Activated CD4-positive, alpha-beta T cell treated with anti-CD3 and anti-CD28 coated beads for 48 hours (primary cell): ENCODE data around the gene ASB1.
A peak's percentile ranks its signal among the peaks of the same experiment; 100 is the strongest.
"Not testable (repeated sequence)": the region's sequence is repeated elsewhere in the genome, so short reads cannot be mapped to it uniquely, and the experiment has no call there.

Source experiments
- DNase-seq: peaks from one replicate; pipeline ENCODE4 v3.0.0-alpha.2; 2020

ASB1 gene

DNA sequence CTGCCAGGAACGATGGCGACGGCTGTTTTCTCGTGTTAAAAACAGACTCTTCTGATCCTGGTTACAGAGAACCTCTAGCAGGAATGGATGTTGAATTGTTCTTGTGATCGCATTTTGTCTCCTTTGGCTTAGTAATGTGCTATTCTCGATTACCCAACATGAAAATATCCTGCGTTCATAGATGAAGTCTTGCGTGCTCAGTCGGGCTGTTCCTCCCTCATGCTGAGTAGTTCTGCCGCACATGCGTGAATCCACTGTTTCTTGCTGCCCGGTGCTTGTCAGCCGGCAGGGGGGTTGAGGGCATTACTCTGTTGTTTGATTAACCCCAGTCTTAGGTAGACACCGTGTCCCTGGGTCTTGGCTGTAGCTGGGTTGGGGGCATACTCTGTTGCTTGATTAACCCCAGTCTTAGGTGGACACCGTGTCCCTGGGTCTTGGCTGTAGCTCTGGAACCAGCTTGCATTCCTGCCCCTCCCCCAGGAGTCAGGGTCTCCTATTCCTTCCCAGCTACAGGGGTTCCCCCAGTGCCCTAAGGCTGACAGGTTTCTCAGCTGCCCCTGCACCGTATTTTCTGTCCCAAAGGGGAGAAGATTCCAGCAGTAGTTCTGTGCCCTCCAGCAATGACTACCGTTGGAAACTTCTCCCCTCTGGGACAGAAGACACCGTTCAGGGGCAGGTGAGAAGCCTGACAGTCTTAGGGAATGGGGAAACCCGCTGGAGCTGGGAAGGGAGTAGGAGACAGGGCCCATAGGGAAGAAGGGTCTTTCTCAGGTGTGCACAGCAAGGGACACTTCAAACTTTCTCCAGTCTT lies 22.1 kb upstream of the ASB1 start:
- DNase-seq = no peak

DNA sequence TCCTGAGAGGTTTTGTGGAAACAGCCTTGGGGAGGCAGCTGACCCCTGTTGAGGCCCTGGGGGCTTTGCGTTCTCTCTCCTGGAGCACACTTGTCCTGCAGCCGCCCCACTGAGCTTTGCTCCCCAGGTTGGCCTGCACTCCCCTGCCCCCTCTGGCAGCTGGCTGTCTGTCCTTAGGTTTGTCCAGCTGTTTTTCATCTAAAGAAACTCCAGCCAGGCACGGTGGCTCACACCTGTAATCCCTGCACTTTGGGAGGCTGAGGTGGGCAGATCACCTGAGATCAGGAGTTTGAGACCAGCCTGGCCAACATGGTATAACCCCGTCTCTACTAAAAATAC lies 21.5 kb upstream of the ASB1 start:
- DNase-seq = not testable (repeated sequence)

DNA sequence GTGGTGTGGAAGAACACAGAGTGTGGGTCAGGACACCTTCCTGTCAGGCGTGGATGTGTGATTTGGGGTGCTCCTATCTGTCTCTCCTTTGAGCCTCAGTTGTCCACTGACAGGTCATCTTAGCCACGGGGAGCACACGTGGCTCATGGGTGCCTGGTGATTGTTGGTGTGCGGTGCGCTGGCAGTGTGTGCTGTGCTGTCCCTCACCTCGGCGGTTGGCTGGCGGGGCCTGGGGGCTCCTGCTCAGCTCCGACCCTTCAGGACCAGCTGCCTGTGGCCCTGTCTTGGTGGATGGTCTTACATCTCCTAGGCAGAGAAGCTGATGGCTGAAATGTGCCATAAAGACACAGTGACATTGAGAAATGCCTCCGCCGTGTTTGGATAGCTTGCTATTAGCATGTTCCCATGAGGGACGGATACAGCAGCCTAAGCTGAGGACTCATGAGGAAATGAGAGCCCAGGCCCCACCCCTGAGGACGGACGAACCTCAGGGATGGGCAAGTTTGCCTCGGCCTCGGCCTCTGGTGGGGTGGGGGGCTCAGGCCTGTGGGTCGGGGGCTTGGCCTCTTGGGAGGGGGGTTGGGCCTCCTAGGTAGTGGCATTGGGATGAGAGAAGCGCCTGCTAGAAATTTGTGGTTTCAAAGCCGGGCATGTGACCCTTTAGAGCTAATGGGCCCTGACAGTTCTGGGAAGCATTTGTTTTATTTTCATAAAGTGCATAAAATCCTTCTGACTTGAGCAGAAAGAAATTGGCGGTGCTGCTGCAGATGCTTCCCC lies 20.3 kb upstream of the ASB1 start:
- DNase-seq = no peak

DNA sequence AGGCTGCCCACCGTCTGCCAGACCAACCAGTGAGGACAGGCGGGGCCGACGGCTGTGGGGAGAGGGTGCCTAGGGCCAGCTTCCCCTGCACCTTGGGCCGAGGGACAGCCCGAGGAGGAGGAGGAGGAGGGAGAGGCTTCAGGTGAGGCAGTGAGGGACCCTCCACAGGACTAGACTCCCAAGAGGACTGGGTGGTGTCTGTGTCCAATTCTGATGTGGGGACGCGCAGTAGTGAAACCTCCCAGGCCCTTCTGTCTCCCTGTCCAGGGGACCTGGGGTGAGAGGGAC lies 19.8 kb upstream of the ASB1 start:
- no peak for DNase-seq

GRCh38 chr2:238407566-238407965 lies 19.2 kb upstream of the ASB1 start:
- DNase-seq = no peak

GRCh38 chr2:238408615-238409340 lies 17.9 kb upstream of the ASB1 start:
- no peak for DNase-seq

DNA sequence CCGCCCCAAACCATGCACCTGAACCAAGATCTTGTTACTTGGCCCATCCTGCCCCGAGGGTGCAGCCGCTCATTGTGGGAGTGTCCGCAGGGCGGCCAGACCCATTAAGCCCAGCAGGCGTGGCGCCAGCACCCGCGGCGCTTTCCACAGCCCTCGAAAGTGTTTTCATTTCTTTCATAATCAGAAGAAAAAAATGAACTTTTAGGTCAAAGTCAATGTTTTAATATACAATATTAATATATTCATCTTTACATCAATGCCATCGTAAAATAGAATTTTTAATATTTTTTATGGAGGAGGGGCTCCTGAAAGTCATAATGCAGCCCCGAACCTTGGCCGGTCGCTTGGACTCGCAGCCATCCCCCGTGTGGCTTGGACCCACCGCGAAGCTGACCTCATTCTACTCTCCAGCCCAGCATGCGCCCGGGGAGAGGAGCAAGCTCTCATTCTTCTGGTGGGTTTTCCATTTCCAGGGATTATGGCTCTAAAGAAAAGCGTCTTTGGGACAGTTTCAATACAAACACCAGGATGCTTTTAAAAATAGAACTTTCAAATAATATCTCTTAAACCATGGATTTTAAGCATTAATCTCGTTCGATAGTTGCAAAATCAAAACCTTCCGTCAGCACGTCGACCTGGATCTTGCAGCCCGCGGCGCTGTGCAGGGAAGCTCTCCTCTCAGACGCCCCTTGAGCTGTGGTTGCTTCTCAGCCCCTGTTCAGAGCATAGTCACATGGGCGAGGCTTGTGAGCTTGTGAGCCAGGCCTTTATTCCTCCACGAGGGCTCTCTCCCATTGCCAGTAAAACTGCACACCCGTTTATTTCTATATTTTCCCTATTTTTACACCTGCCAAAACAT lies 17.2 kb upstream of the ASB1 start:
- DNase-seq = no peak

DNA sequence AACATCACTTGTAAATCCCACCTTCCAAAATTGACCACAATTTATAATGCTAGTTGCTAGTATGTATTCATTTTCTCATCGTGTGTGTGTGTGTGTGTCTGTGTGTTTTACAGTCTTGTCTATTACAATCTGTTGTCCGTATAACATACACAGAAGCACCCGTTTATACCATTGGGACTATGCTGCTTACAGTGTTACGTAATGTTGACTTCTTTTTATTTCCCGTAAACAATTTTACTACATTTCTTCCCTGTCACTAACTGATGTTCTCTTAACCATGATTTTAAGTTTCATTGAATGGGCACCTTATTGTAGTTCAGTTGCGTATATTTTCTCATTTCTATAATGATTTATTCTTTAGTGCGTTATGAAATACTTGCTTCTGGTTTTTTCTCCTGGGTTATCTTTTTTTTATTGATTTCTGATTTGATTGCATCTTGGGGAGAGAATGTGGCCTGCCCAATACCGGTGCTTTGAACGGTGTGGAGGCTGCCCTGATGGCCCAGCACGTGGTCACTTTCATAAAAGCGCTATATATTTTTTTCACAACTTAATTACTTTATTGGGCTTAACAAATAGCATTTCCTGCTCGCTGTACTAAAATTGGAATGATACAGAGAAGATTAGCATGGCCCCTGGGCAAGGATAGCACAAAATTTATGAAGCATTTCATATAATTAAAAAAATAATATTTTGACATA lies 14.5 kb upstream of the ASB1 start:
- no peak for DNase-seq

DNA sequence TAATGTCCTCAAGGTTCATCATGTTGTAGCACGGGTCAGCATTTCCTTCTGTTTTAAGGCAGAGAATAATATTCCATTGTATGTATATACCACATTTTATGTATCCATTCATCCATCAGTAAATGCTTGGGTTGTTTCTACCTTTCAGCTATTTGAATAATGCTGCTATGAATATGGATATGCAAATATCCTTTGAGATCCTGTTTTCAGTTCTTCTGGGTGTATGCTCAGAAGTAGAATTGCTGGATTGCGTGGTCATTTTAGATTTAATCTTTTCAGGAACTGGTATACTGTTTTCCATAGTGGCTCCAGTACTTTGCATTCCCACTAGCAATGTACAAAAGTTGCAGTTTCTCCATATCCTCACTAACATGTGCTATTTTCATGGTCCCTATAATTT lies 13.4 kb upstream of the ASB1 start:
- no peak for DNase-seq

GRCh38 chr2:238415036-238415764 lies 11.5 kb upstream of the ASB1 start:
- DNase-seq = peak; percentile 35

DNA sequence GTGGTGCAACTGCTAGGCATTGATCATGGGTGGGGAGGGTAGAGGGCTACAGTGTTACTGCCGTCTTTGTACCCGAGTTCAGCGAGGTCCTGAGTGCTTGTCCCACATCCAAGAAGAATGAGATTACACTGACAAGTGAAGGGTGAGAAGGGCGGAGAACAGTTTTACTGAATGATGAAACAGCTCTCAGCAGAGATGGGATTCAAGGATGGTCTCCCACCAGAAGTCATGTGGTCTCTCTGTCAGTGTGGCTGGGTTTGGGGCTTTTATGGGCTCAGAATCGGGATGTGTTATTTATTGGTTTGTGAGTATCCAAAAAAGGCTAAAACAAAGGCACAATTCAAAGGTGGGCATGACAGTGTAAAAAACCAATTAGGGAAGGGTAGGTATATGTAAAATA lies 10.8 kb upstream of the ASB1 start:
- DNase-seq = no peak

DNA sequence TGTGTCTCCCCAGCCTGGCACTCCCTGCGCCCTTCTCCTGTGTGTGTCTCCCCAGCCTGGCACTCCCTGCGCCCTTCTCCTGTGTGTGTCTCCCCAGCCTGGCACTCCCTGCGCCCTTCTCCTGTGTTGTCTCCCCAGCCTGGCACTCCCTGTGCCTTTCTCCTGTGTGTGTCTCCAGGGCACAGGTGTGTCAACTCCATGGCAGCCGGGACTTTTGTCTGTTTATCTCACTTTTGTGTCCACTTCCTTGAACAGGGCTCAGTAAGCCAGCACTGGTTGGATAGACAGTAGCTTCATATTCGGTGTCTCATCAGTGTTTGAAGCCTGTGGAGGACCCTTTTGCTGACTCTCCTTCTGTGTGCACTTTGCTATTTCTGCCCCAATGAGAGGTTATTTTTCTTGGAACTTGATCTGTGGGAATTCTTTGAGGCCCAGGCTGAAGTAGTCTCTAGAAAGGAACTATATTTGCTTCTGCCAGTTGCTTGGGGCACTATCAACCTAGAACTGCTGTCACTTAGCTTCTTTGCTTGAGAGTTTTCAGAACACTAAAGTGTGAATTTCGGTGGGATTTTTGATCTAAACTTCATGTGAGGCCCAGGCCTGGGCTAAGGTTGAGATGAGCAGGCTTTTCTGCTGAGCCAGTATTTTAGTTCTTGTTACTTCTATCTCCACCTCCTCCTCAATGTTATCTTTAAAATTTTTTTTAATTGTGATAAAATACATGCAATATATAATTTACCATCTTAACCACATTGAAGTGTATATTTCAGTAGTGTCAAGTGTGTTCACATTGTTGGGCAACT lies 8.3 kb upstream of the ASB1 start:
- no peak for DNase-seq

DNA sequence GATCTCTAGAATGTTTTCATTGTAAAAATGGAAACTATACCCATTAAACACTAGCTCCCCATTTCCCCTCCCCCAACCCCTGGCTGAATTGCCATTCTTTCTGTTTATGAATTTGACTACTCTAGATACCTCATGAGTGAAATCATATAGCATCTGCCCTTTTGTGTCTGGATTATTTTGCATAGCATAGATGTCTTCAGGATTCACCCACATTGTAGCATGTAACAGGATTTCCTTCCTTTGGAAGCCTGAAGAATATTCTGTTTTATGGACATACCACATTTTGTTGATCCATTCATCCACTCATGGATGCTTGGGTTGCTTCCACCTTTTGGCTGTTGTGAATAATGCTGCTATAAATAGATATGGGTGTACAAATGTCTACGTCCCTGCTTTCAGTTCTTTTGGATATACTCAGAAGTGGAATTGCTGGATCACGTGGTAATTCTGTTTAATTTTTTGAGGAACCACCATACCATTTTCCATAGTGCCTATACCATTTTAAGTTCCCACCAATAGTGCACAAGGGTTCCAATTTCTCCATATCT lies 7.7 kb upstream of the ASB1 start:
- DNase-seq = no peak

DNA sequence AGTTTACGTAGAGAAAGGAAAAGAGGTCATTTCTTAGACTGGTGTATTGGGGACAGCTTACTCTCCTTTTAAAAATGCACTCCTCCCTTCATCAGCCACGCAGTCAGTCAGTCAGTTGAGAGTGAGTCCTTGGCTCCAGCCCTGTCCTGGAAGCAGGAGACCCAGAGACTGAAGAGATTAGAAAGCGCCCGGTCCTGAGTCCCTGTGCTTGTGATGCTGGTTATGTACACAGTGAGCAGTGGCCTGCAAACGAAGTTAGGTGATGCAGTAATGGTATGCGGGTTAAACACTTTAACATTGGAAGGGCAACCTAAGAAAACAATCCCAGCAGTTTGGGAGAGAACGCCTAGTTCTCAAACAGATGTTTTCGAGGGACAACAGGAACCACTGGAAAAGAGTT lies 6.3 kb upstream of the ASB1 start:
- no peak for DNase-seq

DNA sequence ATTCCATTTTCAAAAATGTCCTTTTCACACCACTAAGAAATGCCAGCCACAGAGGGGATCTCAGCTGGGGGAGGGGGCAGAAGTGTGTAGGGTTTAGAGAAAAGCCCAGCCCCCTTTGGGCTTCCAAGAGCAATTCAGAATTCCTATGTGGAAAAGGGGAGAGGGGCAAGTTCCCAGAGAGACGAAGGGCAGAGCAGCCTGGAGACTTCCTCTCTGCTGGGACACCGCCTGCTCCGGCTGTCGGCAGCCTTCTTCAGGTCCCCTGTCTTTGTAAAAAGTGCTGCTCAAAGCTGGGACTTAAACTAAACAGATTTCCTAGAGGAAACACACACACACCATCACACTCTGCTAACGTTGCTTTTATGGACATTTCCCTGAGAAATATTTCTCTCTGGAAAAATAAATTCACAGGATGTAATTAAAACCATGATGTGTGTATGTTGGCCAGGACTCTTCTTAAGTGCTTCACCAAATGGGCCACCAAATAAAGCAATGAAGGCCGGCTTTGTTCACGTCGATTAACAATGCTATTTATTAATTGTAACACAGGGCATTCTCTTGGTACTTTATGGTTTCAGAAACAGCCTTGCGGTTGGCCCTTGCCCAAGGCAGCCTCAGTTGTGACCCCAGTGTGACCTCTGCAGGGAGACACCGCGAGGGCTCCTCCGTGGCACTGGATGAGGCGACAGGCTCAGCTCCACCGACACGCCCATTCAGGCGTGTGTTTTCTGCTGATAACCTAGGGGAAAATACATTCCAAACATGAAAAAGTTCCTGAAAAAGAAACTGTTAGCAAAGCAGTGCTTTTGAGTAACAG lies 5.6 kb upstream of the ASB1 start:
- no peak for DNase-seq

- no peak for DNase-seq
Observed at GRCh38 chr2:238421695-238422035, 5.1 kb upstream of the ASB1 start.

DNA sequence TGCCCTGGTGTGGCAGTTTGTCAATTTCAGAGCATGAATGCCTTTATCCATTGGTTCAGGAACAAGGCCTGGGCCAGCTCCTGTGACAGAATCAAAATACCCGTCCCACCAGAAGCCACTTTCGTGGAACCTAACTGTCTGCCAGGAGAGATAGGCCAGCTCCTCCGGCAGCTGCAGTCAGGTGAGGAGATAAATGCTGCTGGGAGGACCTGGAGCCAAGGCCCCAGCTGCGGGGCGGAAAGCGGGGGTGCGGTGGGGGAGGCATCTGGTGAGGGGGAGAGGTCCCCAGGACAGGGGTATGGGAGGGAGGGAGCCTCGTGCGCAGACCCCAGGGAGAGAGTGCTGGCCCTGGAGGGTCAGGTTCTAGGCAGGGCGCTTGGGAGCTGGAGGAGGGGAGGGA lies 4.4 kb upstream of the ASB1 start:
- DNase-seq = no peak

DNA sequence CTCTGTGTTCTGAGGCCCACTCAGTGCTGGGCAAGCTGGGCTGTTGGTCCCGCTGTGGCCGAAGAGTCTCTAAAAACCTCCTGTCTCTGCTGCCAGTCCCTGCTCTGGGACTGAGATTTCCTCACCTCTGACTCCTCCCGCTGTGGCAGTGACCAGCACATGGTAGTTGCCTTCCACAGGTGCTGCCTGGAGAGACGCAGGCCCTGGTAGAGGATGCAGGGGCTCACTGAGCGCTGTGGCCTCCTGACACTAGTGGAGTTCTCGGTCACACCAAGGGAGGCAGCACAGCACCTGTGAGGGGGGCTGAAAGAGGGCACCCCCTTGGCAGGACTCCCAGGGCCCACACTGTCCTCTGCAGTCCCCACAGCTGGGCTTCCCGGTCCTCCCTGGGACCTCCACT lies 3.8 kb upstream of the ASB1 start:
- DNase-seq = no peak

DNA sequence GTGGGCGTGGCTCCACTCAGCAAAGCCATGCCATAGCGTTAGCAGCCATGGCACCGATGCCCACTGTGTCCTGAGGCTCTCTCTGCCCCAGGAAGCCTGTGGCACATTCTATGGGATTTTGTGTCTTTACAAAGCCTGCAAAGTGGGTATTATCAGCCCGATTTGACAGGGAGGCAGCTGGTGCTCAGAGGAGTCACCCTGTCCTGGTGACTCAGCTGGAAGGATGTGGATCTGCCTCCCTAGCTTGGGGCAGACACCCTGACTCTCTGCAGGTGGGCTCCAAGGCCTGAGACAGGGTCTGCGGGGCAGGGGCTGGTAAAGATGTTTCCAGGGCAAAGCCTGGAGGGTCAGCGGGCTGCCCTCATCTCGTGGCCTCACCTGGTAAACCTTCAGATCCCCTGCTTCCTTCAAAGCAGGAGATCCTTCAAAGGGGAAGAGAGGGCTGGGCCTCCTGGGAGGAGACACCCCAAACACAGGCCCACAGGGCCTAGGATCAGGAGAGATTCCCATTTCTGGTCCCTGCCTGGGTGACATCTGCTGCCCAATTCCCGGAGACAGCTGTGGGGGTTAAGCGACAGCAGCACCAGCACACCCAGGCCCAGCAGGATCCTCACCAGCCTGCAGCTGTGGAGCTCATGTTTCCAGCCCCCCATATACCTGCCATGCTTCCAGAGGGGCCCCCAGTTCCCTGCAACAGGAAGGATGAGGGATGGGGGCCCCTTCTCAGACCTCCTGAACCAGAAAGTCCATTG lies 3.0 kb upstream of the ASB1 start:
- DNase-seq = no peak
